Panc1 (cell line): Measurements from ENCODE around the gene DHX8. TPM values are rescaled to one million over a fixed set of nuclear protein-coding genes. Genes with fewer than 3 reads are reported as not detected.

ENCODE experiments used
- ATAC-seq: fragments of 200-7000 bp; cut with Tn5 transposase; 2 replicates; pipeline ENCODE4 v1.9.1; 2020; ENCODE audit warnings: mild to moderate bottlenecking, moderate library complexity
- BruUV-seq: library from RNA; stranded (reverse); fragments of 400-500 nt; replicated peaks from 2 replicates; lab custom pipeline; 2021; lab: Mats Ljungman, UMichigan
- CTCF ChIA-PET: fragments of 300-600 bp; sonication (Branson Sonifier 250); formaldehyde crosslinking; loops from one replicate; lab custom pipeline; 2022; ENCODE audit warnings: antibody characterized with exemption; lab: Charles Lee
- POLR2A ChIA-PET: fragments of 300-600 bp; sonication (Branson Sonifier 250); formaldehyde crosslinking; loops from one replicate; lab custom pipeline; 2022; ENCODE audit warnings: antibody characterized with exemption; lab: Charles Lee
- DNase-seq: peaks from one replicate; pipeline ENCODE4 v3.0.0-alpha.2; 2010; ENCODE audit warnings: low read depth, low spot score
- H3K27ac ChIP-seq: 2 replicates; pipeline ENCODE4 v1.5.1; 2011; ENCODE audit warnings: mild to moderate bottlenecking, low read length, inconsistent platforms
- H3K27me3 ChIP-seq: fragments of 200-500 bp; sonication (Bioruptor generic); 2 replicates; pipeline ENCODE4 v1.6.0; 2014; ENCODE audit warnings: low read length, inconsistent platforms; ENCODE audit not compliant: control insufficient read depth, insufficient read depth
- H3K36me3 ChIP-seq: fragments of 200-500 bp; sonication (Bioruptor generic); 2 replicates; pipeline ENCODE4 v1.5.1; 2014; ENCODE audit warnings: inconsistent platforms, mild to moderate bottlenecking, low read length, moderate library complexity; ENCODE audit not compliant: control insufficient read depth, insufficient read depth
- H3K4me1 ChIP-seq: 2 replicates; pipeline ENCODE4 v1.5.1; 2011; ENCODE audit warnings: inconsistent platforms, mild to moderate bottlenecking, low read length, moderate library complexity; ENCODE audit not compliant: control insufficient read depth, insufficient read depth
- H3K4me3 ChIP-seq, 2 experiments: 2 replicates each; pipeline ENCODE4 v1.5.1; 2011 to 2012; ENCODE audit warnings: low read depth in 2 of 2, low read length in 2 of 2, mild to moderate bottlenecking in 2 of 2, inconsistent platforms in 1 of 2, moderate library complexity in 1 of 2
- H3K9me3 ChIP-seq: fragments of 200-500 bp; sonication (Bioruptor generic); 2 replicates; pipeline ENCODE4 v1.5.1; 2014; ENCODE audit warnings: low read depth, mild to moderate bottlenecking, inconsistent platforms, low read length, moderate library complexity; ENCODE audit not compliant: control insufficient read depth, insufficient read depth
- POLR2AphosphoS5 ChIP-seq: IDR thresholded peaks from 2 replicates; pipeline ENCODE4 v1.6.1; 2012; ENCODE audit warnings: mild to moderate bottlenecking, low read depth, low read length, moderate library complexity
- SIN3A ChIP-seq: IDR thresholded peaks from 2 replicates; pipeline ENCODE4 v1.6.1; 2012; ENCODE audit warnings: low read depth, mild to moderate bottlenecking, low read length, moderate library complexity, borderline replicate concordance; ENCODE audit not compliant: insufficient read depth
- TCF7L2 ChIP-seq: IDR thresholded peaks from 2 replicates; pipeline ENCODE4 v1.6.1; 2011; ENCODE audit warnings: mild to moderate bottlenecking, low read depth, low read length, inconsistent platforms
- in situ Hi-C: cut with HindIII; loops from 2 replicates; pipeline ENCODE4 v1.10.0; 2016; ENCODE audit warnings: low sequenced_read_pairs, low pct_unique_long_range_greater_than_20kb
- intact Hi-C: fragments of 100-400 bp; cut with micrococcal nuclease; formaldehyde crosslinking; loops from one replicate; pipeline ENCODE4 v1.10.0; 2022; ENCODE audit not compliant: unreplicated experiment
- total RNA-seq: library from RNA; stranded (reverse); gene quantifications from one replicate; pipeline ENCODE4 v1.2.1, GENCODE V29; 2021; ENCODE audit not compliant: unreplicated experiment
- TF ChIP-seq, protein P1 (sequence below): fragments of 450-650 bp; IDR thresholded peaks from 2 replicates; pipeline ENCODE4 v1.5.1; 2017; ENCODE audit warnings: mild to moderate bottlenecking
- TF ChIP-seq, protein P2 (sequence below), 2 experiments: IDR thresholded peaks; 2 replicates each; pipeline ENCODE4 v1.6.1; 2011 to 2012; ENCODE audit warnings: low read depth in 2 of 2, control low read depth in 1 of 2, low read length in 1 of 2, mild to moderate bottlenecking in 1 of 2, moderate library complexity in 1 of 2; ENCODE audit not compliant: insufficient read depth in 1 of 2

The DHX8 gene
- total RNA-seq, 1 experiment from 2014 or later, result 45.6 TPM

DNA sequence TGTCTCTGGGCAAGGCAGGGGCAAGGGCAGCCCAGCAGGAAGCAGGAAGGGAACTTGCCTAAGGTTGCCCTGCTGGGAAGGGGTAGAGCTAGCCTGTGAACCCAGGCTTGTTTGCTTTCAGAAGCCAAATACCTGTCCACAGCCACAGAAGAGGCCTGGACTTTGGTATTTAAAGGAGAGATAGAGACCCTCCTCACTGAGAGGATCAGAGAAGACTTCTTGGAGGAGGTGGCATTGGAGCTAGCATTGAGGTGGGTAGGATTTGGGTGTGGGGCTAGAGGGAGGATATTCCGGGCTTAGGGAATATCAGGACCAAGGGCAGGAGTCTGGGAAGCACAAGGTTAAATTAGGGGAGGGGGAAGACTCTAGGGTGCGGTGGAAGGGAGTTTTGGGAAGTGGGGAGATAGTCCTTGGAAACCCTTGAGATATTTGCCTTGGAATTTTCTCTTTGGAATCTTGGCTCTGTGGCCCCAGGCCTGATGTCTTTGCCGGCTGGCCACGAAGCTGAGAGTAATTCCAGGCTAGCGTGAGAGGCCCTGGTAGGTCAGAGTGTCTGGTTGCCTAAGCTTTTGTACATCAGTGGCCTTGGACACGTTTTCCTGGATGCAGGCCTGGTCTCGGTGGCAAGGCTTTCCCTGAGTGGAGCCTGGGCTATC is 75.5 kb downstream of the DHX8 start:
- POLR2A ChIA-PET, result interaction anchor here (0.7 kb wide), 1 partner anchor 31 kb away, joined by 3 read pairs; no protein-coding TSS in a partner anchor
- in situ Hi-C loops, result no loop called here
- no peaks in the 10 kb centered on the region for H3K36me3 ChIP-seq
- H3K4me1 ChIP-seq, result no peaks in the 10 kb centered on the region
- CTCF ChIA-PET, result no interaction called here
- BruUV-seq, result no TSS peak
- H3K9me3 ChIP-seq, result no peaks in the 10 kb centered on the region
- intact Hi-C loops, result no loop called here
- no peak for DNase-seq
- TF ChIP-seq SIN3A (no peak), TCF7L2 (no peak), POLR2AphosphoS5 (no peak)
- TF ChIP-seq, protein P1, sequence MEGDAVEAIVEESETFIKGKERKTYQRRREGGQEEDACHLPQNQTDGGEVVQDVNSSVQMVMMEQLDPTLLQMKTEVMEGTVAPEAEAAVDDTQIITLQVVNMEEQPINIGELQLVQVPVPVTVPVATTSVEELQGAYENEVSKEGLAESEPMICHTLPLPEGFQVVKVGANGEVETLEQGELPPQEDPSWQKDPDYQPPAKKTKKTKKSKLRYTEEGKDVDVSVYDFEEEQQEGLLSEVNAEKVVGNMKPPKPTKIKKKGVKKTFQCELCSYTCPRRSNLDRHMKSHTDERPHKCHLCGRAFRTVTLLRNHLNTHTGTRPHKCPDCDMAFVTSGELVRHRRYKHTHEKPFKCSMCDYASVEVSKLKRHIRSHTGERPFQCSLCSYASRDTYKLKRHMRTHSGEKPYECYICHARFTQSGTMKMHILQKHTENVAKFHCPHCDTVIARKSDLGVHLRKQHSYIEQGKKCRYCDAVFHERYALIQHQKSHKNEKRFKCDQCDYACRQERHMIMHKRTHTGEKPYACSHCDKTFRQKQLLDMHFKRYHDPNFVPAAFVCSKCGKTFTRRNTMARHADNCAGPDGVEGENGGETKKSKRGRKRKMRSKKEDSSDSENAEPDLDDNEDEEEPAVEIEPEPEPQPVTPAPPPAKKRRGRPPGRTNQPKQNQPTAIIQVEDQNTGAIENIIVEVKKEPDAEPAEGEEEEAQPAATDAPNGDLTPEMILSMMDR, result no peak
- TF ChIP-seq, protein P2, sequence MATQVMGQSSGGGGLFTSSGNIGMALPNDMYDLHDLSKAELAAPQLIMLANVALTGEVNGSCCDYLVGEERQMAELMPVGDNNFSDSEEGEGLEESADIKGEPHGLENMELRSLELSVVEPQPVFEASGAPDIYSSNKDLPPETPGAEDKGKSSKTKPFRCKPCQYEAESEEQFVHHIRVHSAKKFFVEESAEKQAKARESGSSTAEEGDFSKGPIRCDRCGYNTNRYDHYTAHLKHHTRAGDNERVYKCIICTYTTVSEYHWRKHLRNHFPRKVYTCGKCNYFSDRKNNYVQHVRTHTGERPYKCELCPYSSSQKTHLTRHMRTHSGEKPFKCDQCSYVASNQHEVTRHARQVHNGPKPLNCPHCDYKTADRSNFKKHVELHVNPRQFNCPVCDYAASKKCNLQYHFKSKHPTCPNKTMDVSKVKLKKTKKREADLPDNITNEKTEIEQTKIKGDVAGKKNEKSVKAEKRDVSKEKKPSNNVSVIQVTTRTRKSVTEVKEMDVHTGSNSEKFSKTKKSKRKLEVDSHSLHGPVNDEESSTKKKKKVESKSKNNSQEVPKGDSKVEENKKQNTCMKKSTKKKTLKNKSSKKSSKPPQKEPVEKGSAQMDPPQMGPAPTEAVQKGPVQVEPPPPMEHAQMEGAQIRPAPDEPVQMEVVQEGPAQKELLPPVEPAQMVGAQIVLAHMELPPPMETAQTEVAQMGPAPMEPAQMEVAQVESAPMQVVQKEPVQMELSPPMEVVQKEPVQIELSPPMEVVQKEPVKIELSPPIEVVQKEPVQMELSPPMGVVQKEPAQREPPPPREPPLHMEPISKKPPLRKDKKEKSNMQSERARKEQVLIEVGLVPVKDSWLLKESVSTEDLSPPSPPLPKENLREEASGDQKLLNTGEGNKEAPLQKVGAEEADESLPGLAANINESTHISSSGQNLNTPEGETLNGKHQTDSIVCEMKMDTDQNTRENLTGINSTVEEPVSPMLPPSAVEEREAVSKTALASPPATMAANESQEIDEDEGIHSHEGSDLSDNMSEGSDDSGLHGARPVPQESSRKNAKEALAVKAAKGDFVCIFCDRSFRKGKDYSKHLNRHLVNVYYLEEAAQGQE (IDR thresholded peaks at IDR 0.05; ENCODE audit: insufficient read depth in 1 of 2, low read depth in 2 of 2, low read length in 1 of 2), result no peak
- H3K4me3 ChIP-seq, result no peak overlapping the region
- no peak overlapping the region for H3K27ac ChIP-seq
- ATAC-seq, result no peak
- no peaks in the 10 kb centered on the region for H3K27me3 ChIP-seq

DNA sequence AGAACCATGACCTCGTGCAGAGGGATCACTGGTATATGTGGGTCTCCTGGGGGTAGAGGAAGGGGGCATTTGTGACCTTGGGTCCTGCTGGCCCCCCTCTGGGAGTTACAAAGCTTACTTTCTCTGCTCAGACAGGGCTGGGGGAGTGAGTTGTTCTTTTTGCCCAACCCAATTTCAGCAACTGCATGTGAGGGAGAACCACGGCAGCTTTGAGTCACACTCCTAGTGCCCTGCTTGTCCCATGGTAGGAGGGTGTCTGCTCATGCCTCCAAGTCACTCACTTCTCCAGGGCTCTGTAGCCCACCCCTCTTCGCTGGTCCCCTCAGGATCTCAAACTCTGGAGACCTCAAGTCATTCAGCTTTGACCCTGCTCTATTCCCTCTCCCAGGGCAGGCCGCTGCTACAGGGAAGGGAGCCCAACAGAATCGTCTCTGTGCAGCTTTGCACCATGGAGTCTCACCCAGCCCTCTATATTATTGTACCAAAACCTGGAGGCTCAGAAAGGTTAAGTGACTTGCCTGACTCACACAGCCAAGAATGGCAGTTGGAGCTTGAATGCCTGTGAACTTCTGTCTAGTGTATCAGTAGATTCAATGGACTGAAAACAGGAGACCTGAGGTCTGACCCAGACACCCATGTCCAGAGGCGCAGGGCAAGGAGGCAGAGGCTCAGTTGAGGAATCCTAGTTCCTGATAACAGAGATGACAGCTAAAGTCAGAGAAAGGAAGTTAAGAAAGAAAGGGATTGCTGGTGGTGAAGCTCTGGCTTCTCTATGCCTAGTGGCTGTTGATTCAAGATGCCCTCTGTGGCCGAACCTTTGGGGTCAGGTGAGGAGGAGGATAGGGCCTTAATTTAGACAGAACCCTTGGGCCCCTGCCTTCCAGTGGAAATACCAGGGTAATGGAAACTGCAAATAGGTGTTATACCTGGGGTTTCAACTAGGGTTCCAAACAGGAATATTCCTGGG is 77.0 kb downstream of the DHX8 start:
- ATAC-seq, result no peak
- TF ChIP-seq SIN3A (no peak), TCF7L2 (no peak), POLR2AphosphoS5 (no peak)
- TF ChIP-seq, protein P2 (IDR thresholded peaks at IDR 0.05; ENCODE audit: insufficient read depth in 1 of 2, low read depth in 2 of 2, low read length in 1 of 2), result no peak
- TF ChIP-seq, protein P1, result no peak
- DNase-seq, result no peak
- ChIA-PET POLR2A (interaction anchor here (0.6 kb wide), 1 partner anchor 19 kb away, joined by 10 read pairs; no protein-coding TSS in a partner anchor), CTCF (no interaction called here)
- intact Hi-C loops (no loop called here), in situ Hi-C loops (no loop called here)
- no peak overlapping the region for H3K4me3 ChIP-seq
- no TSS peak for BruUV-seq
- no peaks in the 10 kb centered on the region for H3K27me3 ChIP-seq
- H3K27ac ChIP-seq, result no peak overlapping the region
- no peaks in the 10 kb centered on the region for H3K9me3 ChIP-seq
- no peaks in the 10 kb centered on the region for H3K4me1 ChIP-seq
- no peaks in the 10 kb centered on the region for H3K36me3 ChIP-seq
